GM18873 (cell line): ENCODE results near the gene ACSS1.

Source experiments
- ATAC-seq: cut with Tn5 transposase; IDR thresholded peaks from one replicate; pipeline ENCODE4 v1.9.1; 2021; ENCODE audit warnings: mild to moderate bottlenecking, moderate library complexity, moderate number of reproducible peaks; ENCODE audit not compliant: unreplicated experiment, low FRiP score

Gene ACSS1

DNA sequence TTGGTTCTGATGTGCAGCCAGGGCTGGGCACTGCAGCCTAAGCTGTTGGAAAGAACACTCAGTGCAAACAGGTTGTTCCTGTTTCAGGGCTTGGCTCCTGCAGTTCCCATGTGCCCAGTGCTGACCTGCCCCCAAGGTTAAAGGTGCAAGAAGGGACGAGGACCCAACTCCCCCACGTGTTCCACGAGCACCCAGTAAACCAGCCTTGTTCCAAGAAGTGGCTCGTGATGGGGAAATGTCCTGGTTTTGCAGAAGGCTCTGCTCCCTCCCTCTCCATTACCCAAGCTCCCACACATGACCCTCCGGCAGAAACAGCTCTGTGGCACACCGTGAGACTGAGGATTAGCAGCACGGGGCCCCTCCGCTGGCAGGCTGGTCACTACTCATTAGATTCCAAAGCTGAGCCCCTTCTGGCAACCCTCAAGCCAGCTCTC lies 9.4 kb downstream of the ACSS1 start:
- no peak for ATAC-seq

DNA sequence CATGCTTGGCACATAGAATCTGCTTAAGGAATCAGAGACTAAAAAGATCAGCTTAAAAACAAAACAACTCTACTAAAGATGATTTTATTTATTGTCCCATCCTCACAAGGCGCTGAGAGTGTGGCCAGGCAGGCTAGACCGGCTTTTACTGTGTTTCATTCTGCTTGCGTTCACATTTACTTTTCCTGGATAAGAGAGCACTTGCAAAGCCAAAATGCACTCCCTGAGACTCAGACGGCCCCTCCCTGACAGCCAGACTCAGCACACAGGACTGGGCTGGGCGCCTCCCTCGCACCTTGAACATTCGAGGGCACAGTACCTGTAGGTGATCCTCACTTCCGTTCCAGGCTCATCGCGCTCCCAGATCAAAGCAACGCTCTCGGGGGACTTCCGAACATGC lies 10.2 kb downstream of the ACSS1 start:
- ATAC-seq = no peak

DNA sequence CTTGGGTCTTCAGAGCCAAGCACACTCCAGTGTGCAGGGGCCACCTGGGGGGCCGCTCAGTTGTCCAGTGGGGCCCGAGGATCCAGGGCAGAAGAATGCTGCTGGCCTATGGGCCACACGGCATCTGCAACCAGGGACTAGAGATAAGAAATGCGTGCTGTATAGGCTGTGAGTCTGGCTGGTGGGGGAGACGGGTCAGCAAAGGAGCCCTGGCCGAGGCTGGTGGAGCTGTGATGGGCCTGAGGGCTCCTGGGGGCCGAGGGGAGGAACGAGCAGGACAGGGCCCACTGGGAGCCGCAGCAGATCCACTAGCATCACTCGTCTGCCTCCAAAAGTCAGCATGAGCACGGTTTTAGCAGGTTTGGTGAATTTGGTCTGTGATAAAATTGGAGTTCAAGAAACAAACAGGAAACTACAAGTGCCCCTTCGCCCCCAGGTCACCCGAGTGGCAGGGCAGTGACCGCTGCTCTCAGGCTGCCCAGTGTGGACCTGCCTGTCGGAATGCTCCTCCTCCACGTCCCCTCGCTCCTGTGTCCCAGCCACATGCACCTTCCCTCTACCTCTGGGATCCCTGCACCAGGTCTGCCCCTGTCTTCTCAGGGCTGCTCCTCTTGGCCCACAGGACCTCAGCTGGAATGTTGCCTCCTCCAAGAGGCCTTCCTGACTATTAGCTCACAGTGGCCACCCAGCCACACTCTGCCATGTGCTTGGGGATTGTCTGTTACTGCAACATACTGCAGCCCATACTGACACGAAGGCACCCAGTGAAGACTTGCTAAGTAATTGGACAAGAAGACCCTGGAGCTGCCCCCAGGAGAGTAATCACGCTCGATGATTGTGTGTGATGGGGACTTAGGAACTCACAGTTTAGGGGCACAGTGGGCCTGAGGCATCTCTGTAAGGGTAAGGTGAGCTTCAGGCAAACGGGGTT lies 10.9 kb downstream of the ACSS1 start:
- no peak for ATAC-seq

DNA sequence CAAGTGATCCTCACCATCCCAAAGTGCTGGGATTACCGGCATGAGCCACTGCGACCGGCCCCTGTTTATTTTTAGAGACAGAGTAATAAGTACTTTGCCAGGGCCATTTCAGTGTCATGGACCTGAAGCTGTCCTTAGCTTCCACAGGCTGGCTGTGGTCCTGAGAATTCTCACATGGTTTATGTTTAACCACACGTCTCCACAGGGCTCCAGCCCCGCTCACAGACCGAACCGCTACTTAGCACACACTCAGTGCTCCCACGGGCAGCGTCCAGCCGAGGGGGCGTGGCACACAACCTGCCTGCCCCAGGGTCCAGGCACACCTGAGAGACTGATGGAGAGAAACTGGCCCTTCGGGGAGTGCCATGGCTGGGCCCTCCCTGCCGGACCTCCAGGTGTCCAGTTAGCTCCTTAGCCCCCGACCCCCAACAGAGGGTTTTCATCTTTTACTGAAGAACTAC lies 11.7 kb downstream of the ACSS1 start:
- ATAC-seq = no peak

DNA sequence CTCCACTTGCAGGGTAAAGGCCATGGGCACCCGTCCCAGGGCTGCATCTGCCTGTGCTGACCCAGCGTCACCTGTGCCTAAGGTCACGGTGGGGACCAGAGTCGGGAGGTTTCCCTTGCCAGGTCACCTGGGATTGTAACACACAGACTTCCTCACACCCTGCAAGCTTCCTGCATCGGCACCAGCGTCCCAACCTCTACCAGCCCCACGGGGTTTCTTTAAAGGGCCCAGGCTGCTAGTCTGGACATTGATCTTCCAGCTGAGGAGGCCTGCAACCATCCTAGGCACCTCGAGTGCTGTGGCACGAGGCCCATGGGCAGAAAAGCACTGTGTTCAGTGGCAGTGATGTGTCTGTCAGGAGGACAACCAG lies 12.6 kb downstream of the ACSS1 start:
- no peak for ATAC-seq

DNA sequence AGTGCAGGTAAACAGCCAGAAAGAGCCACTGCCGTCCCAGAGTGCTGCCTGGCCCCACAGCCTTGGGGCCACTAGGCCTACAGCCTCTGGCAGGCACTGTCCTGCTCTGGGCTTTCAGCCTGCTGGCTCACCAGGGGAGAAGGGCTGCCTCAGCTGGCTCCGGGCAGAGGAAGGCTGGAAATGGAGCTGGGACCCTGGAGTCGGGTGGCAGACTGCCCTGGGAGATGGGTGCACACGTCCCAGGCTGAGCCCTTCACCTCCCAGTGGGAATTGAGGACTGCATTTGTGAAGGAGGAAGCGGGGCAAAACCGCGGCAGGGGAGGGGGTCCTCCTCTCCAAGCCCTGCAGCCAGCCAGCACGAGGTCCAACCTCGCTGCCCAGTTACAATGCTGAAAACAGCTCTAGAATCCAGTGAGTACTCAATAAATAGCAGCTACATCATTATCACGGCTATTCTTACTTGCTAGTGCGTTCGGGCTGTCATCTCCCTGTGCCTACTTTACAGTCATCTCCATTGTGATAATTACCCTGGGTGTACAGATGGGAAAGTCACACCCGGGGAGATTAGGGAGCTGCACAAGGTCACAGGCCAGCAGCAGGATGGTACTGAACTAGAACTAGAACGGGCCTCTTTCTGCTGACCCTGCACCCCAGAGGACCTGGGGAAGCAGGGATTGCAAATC lies 13.1 kb downstream of the ACSS1 start:
- no peak for ATAC-seq

DNA sequence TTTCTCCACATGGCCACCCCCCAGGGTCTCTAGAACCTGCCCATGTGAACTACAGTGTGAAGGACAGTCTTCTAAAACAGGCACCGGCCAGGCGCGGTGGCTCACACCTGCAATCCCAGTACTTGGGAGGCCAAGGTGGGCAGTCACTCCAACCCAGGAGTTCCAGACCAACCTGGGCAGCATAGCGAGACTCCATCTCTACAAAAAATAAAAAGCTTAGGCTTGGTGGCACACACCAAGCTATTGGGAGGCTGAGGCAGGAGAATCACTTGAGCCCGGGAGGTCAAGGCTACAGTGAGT lies 13.7 kb downstream of the ACSS1 start:
- ATAC-seq = no peak

DNA sequence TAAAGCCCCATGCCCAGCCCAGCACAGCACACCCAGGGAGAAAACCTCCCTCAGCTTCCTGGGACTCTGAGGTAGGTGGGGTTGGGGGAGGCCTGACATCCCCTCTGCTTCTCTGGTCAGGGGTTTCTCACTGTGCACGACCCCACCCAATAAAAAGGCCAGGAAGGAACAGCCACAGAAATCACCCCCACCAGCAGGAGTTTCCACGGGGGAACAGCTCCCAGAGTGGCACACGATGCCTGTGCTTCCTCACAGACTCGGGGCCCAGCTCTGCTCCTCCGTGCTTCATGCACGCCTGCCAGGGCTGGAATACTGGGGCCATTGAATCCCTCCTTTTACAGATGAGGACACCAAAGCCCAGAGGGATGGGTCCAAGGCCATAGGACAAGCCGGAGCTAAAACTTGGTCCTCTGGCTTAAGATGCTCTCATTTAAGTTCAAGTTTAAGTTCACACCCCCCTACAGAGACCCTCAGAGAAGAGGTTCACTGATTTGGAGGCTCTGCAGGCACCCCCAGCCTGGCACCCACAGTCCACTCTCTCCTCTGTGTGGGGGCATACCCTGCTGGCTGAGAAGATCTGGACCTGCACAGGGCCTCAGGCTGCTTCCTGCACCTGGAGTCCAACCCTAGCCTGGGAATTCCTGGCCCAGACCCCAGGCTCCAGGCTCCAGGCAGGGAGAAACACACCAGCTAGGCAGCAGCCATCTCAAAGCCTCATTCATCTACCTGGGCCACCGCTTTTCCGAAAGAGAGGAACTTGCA lies 14.3 kb downstream of the ACSS1 start:
- no peak for ATAC-seq

DNA sequence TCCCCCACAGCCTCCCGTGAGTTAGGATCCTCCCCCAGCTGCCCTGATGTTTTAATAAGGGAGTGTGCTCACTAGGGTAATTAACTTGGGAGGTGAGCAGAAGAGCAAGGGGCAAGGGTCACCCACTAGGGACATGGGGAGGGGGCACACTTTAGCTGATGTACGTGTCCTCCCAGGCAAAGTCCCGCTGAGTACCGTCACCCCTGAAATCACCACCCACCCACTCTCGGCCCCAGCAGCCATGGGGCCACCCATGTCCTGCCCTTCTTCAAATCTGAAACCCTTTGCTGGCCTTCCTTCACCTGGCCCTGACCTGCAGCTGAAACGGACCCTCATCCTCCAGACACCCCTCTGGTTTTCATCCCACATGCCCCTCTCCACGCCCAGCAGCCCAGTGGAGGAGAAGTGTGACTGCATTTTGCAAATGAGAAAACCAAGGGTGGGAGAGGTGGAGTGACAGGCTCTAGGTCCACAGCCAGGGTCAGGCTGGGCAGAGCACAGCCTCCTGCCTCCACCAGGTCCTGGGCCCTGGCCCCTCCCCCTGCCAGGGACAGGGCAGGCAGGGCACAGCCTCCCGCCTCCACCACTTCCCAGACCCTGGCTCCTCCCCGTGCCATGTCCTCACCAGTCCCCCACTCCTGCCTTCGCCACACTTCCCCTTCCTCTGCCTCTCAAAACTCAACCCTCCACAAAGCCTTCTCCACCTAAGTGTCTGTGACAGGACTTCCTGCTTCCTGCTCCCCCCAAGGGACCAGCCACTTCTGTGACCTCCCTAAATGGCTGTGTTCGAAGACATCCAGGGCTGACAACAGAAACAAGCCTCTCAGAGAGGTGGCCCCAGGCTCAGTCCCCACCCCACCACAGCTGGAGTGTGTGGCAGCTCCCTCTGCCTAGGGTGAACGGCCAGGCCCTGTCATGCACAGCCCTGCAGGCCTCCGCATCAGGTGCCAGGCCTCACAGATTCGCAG lies 15.1 kb downstream of the ACSS1 start:
- peak; percentile 91 for ATAC-seq

DNA sequence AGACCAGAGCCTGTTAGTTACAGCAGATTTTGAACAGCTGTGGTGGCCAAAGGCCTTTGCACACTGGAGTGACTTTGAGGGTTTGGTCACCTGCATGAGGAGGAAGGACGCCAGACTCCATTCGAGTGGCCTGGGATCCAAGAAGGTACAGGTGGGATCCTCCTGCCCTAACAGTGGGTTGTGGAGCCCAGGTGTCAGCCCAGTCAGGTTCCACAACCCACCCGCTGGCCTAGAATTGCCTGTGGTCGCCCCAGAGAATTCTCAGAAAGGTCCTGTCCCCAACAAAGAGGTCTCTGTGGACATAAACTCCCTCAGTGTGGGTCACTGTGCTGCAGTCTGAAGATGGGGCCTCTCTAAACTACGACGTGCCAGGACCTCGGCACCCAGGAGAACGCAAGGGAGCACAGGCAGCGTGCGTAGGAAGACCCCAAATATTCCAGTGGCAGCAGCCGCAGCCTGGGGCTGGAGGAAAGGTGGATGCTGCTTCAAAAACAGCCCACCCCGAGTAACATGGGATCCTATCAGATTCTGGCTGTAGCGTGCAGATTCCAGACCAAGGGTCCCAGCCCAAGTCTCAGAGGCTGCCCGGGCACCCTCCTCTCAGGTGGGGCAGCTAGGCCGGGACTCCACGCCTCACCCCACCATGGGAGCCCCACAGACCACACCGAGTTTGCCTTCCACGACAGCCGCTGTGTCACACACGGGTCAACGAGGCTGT lies 16.0 kb downstream of the ACSS1 start:
- ATAC-seq = no peak

DNA sequence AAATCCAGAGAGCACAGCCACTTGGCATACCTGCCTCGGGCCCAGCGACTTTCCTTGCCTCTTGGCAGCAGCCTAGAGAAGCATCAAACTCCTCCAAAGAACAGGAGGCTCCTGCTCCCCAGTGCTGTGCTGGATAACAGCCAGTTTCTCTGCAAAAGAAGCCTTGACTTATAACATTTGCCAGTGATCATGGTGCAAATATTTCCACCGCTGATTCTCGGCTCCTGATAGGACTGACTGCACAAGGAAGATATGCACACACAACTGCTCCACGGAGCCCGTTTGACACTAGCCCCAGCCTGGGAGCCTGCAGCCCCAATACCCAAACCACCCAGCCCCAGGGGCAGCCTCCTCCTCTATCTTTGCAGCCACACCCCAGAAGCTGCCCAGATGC lies 17.5 kb downstream of the ACSS1 start:
- no peak for ATAC-seq

DNA sequence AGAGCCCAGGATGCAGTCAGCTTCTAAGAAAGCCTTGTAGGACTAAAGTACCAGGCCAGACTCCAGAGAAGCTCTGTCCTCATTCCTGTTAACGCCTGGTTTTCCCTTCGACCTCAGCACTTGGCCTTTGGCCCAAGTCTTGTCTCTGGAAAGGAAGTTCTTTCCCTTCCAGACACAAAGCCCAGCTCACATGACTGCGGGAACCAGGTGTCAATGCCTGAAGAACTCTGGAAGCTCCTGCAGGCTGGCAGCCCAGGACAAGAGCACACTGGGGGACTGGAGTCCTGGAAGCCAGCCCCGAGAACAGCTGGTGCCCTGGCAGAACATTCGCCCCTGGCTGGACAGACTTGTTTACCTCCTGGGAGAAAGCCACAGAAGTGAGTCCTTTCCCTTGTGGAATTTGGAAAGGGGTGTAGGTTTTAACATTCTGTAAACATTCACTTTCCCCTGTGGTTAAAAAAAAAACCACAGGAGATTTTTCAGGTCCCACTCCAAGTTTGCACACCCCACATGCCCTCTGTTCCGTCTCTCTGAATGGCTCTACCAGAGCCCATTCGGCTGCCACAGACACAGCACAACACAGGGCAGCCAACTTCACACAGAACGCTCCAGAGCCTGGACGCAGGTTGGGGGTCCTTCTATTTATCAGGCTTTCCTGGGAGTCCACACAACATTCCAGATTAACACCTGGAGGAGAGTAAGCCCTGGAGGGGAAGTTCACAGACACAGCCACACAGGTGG lies 18.1 kb downstream of the ACSS1 start:
- ATAC-seq = no peak

DNA sequence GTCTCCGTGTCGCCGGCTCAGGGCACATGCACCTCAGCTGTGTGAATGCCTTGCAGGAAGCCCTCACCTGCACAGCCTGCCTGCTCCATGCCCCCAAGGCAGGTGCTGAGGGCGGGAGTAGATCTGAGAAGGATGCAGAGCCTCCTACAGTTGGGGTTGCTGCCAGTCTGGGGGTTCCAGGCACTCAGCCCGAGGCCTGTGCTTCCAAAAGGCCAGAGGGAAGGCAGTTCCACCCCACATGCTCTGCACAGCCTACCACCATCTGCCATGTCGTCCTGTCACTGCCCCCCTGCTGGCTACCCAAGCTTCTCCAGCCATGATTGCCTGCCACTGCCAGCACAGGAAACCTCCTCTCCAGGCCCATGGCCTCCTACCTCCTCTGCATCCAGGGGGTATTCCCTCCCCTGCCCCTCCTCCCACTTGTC lies 19.3 kb downstream of the ACSS1 start:
- ATAC-seq = no peak

DNA sequence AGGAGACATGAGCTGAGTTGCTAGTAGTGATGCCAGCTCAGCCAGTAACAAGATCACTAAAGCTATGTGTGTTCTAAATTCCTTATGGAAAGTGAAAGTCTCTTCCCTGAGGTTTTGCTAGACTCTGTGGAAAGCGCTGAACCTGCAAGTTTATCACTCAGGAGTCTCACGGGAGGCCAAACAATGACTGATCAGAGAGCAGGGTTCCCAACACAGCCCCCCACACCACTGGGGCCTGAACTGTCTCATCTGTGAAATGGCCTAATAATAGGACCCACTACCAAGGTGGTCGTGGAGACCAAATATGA lies 19.9 kb downstream of the ACSS1 start:
- no peak for ATAC-seq

DNA sequence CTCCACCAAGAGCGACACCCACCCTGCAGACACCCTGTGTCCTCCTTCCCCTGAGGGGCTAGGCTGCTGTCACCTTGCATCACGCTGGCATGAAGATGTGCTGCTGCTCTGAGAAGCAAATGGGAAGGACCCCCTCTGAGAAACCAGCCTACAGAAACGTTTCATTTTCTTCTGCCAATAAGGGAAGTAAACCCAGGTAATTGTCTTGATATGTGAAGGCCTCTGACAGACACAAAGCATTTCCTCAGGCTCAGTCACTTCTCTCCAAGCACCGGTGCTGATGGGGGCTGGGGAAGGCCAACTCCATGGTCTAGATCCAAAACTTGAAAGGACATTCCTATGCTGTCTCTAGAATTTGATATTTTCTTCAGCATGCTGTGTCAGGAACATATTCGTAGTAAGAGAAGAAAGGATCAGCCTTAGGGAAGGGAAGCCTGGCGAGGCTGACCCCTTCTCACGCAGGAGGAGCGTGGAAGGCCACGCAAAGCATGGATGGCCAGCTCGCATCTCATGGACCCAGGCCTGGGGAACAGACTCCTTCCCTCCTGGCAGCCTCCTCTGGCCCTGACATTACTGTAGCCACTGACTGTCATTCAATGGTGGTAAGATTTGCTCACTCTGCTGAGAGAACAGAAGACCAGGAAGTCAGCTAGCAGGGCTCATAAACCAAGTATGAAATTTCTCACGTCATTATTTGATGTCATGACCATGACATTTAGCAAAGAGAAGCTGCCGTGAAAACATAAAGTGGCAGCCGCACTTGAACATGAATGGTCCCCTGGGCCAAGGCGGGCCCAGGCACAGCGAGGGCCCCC lies 20.4 kb downstream of the ACSS1 start:
- no peak for ATAC-seq

DNA sequence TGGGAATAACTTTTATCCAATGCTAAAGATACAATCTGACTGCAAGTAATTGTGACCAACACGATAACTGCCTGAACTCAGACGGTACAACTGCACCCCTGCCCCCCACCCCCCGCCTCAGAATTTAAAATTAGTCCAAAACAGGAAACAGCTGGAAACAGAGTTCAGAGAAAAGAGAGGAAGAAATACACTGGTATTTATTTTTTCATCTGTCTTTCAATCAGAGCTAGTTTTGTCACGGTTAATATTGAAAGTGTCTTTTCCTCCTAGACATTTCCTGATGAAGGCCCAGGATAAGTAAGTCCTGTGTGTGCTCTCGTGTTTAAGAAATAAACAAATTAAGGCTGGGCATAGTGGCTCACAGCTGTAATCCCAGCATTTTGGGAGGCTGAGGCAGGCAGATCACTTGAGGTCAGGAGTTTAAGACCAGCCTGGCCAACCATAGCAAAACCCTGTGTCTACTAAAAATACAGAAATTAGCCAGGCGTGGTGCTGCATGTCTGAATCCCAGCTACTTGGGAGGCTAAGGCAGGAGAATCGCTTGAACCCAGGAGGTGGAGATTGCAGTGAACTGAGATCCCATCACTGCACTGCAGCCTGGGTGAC lies 21.5 kb downstream of the ACSS1 start:
- no peak for ATAC-seq

DNA sequence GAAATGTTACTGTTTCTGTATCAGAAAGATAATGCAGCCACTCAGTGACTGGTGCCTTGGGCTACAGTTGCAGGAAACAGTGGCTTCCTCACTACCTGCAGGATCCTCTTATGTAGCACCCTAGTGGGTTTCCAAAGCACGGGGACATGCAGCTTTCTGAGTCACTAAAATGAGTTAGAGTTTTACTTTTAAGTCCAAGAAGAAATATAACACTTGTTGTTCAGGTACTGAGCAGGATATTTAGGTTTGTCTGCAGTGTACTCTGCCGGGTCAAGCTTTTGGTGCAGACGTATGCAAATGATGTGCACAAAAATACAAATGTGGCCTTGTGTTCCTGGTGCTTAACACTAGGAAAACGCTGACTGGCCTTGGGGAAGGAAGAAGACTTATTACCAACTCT lies 22.0 kb downstream of the ACSS1 start:
- no peak for ATAC-seq

DNA sequence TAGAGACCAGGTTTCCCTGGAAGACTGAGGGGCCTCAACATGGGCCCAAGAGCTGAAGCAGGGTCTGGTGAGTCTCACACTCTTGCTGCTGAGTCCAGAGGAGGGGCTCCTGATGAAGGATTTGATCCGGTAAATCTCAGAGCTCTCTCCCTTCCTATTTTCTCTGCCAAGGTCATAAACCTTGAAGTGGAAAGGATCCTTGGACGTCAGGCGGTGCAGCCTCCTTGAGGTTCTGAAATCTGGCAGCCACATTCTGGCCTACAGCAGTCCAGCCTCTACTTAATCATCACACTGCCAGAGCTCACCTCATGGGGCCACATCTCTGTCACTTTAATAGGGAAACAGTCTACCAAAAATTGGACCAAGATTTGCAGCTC lies 24.0 kb downstream of the ACSS1 start:
- no peak for ATAC-seq
